HG02678 (cell line): Measurements from ENCODE around the gene ZNF586.
"Not testable (repeated sequence)": the region's sequence is repeated elsewhere in the genome, so short reads cannot be mapped to it uniquely, and the experiment has no call there.

Experiments used
- ATAC-seq: cut with Tn5 transposase; IDR thresholded peaks from one replicate; pipeline ENCODE4 v1.9.1; 2021; ENCODE audit warnings: mild to moderate bottlenecking, moderate library complexity; ENCODE audit not compliant: unreplicated experiment

The ZNF586 gene

GRCh38 chr19:57821501-57821900 lies 52.0 kb downstream of the ZNF586 start:
- ATAC-seq: not testable (repeated sequence)

- ATAC-seq: not testable (repeated sequence)
Measured at GRCh38 chr19:57823155-57823554, 53.7 kb downstream of the ZNF586 start.

- ATAC-seq: not testable (repeated sequence)
Measured at GRCh38 chr19:57823608-57824007, 54.1 kb downstream of the ZNF586 start.

- ATAC-seq: no peak
Measured at GRCh38 chr19:57825511-57825910, 56.0 kb downstream of the ZNF586 start.

GRCh38 chr19:57829316-57829715 lies 59.8 kb downstream of the ZNF586 start:
- no peak for ATAC-seq

- no peak for ATAC-seq
Measured at GRCh38 chr19:57830071-57830602, 60.7 kb downstream of the ZNF586 start, which contains the start of gene ZNF587B. Gene ZNF587B, plus strand, starts transcription at chr19:57830299. Its CDS starts 230 bp downstream, at chr19:57830529.
